H9 (cell line): Measurements from ENCODE around the gene CAPN5. TPM values are rescaled to one million over a fixed set of nuclear protein-coding genes. Genes with fewer than 3 reads are reported as not detected.

Experiments
- DNase-seq: peaks from one replicate; pipeline ENCODE4 v3.0.0-alpha.2; 2017
- H2AFZ ChIP-seq: one replicate; pipeline ENCODE4 v1.6.1; 2013; ENCODE audit warnings: mild to moderate bottlenecking, low read length, control low read depth, moderate library complexity
- H2AK5ac ChIP-seq: 2 replicates; pipeline ENCODE4 v1.6.1; 2013; ENCODE audit warnings: low read length, control low read depth, mixed read lengths; ENCODE audit not compliant: insufficient read length
- H2BK120ac ChIP-seq: one replicate; pipeline ENCODE4 v1.6.1; 2013; ENCODE audit warnings: low read depth, mild to moderate bottlenecking, low read length, control low read depth, inconsistent platforms; ENCODE audit not compliant: poor library complexity, severe bottlenecking
- H2BK12ac ChIP-seq: 2 replicates; pipeline ENCODE4 v1.6.1; 2013; ENCODE audit warnings: low read length, control low read depth, mixed read lengths, low read depth; ENCODE audit not compliant: insufficient read length
- H2BK15ac ChIP-seq: 2 replicates; pipeline ENCODE4 v1.6.1; 2013; ENCODE audit warnings: low read depth, low read length, control low read depth
- H2BK20ac ChIP-seq: one replicate; pipeline ENCODE4 v1.6.1; 2013; ENCODE audit warnings: low read depth, mild to moderate bottlenecking, low read length, control low read depth, inconsistent platforms; ENCODE audit not compliant: poor library complexity, severe bottlenecking
- H2BK5ac ChIP-seq: 2 replicates; pipeline ENCODE4 v1.6.1; 2013; ENCODE audit warnings: low read length, control low read depth, mixed read lengths; ENCODE audit not compliant: insufficient read length
- H3K14ac ChIP-seq: 2 replicates; pipeline ENCODE4 v1.6.1; 2013; ENCODE audit warnings: low read length, control low read depth; ENCODE audit not compliant: insufficient read depth
- H3K18ac ChIP-seq: 2 replicates; pipeline ENCODE4 v1.6.1; 2013; ENCODE audit warnings: low read depth, mild to moderate bottlenecking, mixed read lengths, low read length, control low read depth; ENCODE audit not compliant: insufficient read length
- H3K23ac ChIP-seq: 2 replicates; pipeline ENCODE4 v1.6.1; 2013; ENCODE audit warnings: low read length, control low read depth, mixed read lengths, low read depth; ENCODE audit not compliant: insufficient read length
- H3K23me2 ChIP-seq: 2 replicates; pipeline ENCODE4 v1.6.1; 2013; ENCODE audit warnings: low read depth, mild to moderate bottlenecking, mixed read lengths, low read length, control low read depth; ENCODE audit not compliant: insufficient read length, poor library complexity, severe bottlenecking
- H3K27ac ChIP-seq: 2 replicates; pipeline ENCODE4 v1.5.1; 2013; ENCODE audit warnings: low read length, control low read depth, mixed read lengths, low read depth; ENCODE audit not compliant: insufficient read length
- H3K27me3 ChIP-seq: 2 replicates; pipeline ENCODE4 v1.6.1; 2013; ENCODE audit warnings: low read length, control low read depth, inconsistent platforms; ENCODE audit not compliant: insufficient read depth
- H3K4ac ChIP-seq: 2 replicates; pipeline ENCODE4 v1.6.1; 2013; ENCODE audit warnings: low read depth, mild to moderate bottlenecking, control low read depth, inconsistent platforms, low read length, moderate library complexity
- H3K4me1 ChIP-seq: 2 replicates; pipeline ENCODE4 v1.6.1; 2013; ENCODE audit warnings: low read length, control low read depth, inconsistent platforms; ENCODE audit not compliant: insufficient read depth
- H3K4me2 ChIP-seq: 2 replicates; pipeline ENCODE4 v1.6.1; 2013; ENCODE audit warnings: low read length, control low read depth, mixed read lengths; ENCODE audit not compliant: insufficient read length, insufficient read depth
- H3K56ac ChIP-seq: 2 replicates; pipeline ENCODE4 v1.6.1; 2013; ENCODE audit warnings: low read depth, mild to moderate bottlenecking, mixed read lengths, low read length, control low read depth; ENCODE audit not compliant: insufficient read length
- H3K79me1 ChIP-seq: 2 replicates; pipeline ENCODE4 v1.6.1; 2013; ENCODE audit warnings: low read depth, mild to moderate bottlenecking, moderate library complexity, low read length, control low read depth, inconsistent platforms; ENCODE audit not compliant: insufficient read depth, poor library complexity, severe bottlenecking
- H3K79me2 ChIP-seq: 2 replicates; pipeline ENCODE4 v1.6.1; 2013; ENCODE audit warnings: low read length, control low read depth, inconsistent platforms; ENCODE audit not compliant: insufficient read depth
- H3K9ac ChIP-seq: 2 replicates; pipeline ENCODE4 v1.6.1; 2013; ENCODE audit warnings: low read length, control low read depth, mixed read lengths; ENCODE audit not compliant: insufficient read length; ENCODE audit errors: extremely low read depth
- H3K9me3 ChIP-seq: one replicate; pipeline ENCODE4 v1.6.1; 2013; ENCODE audit warnings: low read depth, low read length, inconsistent platforms; ENCODE audit not compliant: control insufficient read depth
- H3T11ph ChIP-seq: one replicate; pipeline ENCODE4 v1.6.1; 2013; ENCODE audit warnings: mild to moderate bottlenecking, low read length, control low read depth, inconsistent platforms
- H4K20me1 ChIP-seq: one replicate; pipeline ENCODE4 v1.6.1; 2013; ENCODE audit not compliant: control insufficient read depth, insufficient read length, insufficient read depth
- H4K5ac ChIP-seq: 2 replicates; pipeline ENCODE4 v1.6.1; 2013; ENCODE audit warnings: low read depth, mild to moderate bottlenecking, mixed read lengths, low read length, control low read depth; ENCODE audit not compliant: insufficient read length
- H4K8ac ChIP-seq: replicated peaks from 2 replicates; pipeline ENCODE4 v1.6.1; 2013; ENCODE audit warnings: low read length, control low read depth, mixed read lengths, low read depth; ENCODE audit not compliant: insufficient read length
- H4K91ac ChIP-seq: 2 replicates; pipeline ENCODE4 v1.6.1; 2013; ENCODE audit warnings: low read depth, mild to moderate bottlenecking, moderate library complexity, mixed read lengths, low read length, control low read depth; ENCODE audit not compliant: insufficient read length
- H3K27ac Mint-ChIP-seq, 3 experiments: 2 replicates in 2 of 3; 3 replicates in 1 of 3; pipeline ENCODE4 v1.8.0; 2020 to 2021; ENCODE audit warnings: mixed read lengths in 3 of 3, mild to moderate bottlenecking in 1 of 3, moderate library complexity in 1 of 3
- H3K27me3 Mint-ChIP-seq: 2 replicates; pipeline ENCODE4 v1.8.0; 2021; ENCODE audit warnings: low read depth, mild to moderate bottlenecking, moderate library complexity, mixed read lengths
- H3K36me3 Mint-ChIP-seq, 3 experiments: 2 replicates in 2 of 3; 3 replicates in 1 of 3; pipeline ENCODE4 v1.8.0; 2020 to 2021; ENCODE audit warnings: low read depth in 3 of 3, mixed read lengths in 3 of 3; ENCODE audit not compliant: insufficient read depth in 1 of 3
- H3K4me1 Mint-ChIP-seq, 2 experiments: 2 replicates each; pipeline ENCODE4 v1.8.0; 2020; ENCODE audit warnings: mixed read lengths in 2 of 2
- H3K4me3 Mint-ChIP-seq, 2 experiments: 2 replicates in 1 of 2; 3 replicates in 1 of 2; pipeline ENCODE4 v1.8.0; 2020 to 2021; ENCODE audit warnings: mild to moderate bottlenecking in 2 of 2, mixed read lengths in 2 of 2, moderate library complexity in 1 of 2
- H3K9me3 Mint-ChIP-seq, 2 experiments: 2 replicates in 1 of 2; 3 replicates in 1 of 2; pipeline ENCODE4 v1.8.0; 2020; ENCODE audit warnings: mild to moderate bottlenecking in 2 of 2, mixed read lengths in 2 of 2, moderate library complexity in 1 of 2
- CTCF ChIP-seq: fragments of 200-600 bp; sonication (generic); conservative IDR thresholded peaks from 3 replicates; pipeline ENCODE4 v1.8.0; 2021; ENCODE audit warnings: antibody characterized with exemption, mild to moderate bottlenecking
- WGBS: extraction: QIAGEN DNeasy Blood & Tissue Kit; methylation state at CpG from one replicate; pipeline ENCODE4 v1.1.7; 2013; ENCODE audit warnings: missing lambda C conversion rate, low lambda C conversion rate, mixed read lengths; ENCODE audit not compliant: insufficient read length; ENCODE audit errors: extremely low coverage; 5-methylcytosine and 5-hydroxymethylcytosine counted together
- total RNA-seq: library from RNA; stranded (reverse); gene quantifications from 2 replicates; pipeline ENCODE4 v1.2.1, GENCODE V29; 2021

CAPN5 gene
- total RNA-seq, 1 experiment from 2014 or later: 16.7 TPM

DNA sequence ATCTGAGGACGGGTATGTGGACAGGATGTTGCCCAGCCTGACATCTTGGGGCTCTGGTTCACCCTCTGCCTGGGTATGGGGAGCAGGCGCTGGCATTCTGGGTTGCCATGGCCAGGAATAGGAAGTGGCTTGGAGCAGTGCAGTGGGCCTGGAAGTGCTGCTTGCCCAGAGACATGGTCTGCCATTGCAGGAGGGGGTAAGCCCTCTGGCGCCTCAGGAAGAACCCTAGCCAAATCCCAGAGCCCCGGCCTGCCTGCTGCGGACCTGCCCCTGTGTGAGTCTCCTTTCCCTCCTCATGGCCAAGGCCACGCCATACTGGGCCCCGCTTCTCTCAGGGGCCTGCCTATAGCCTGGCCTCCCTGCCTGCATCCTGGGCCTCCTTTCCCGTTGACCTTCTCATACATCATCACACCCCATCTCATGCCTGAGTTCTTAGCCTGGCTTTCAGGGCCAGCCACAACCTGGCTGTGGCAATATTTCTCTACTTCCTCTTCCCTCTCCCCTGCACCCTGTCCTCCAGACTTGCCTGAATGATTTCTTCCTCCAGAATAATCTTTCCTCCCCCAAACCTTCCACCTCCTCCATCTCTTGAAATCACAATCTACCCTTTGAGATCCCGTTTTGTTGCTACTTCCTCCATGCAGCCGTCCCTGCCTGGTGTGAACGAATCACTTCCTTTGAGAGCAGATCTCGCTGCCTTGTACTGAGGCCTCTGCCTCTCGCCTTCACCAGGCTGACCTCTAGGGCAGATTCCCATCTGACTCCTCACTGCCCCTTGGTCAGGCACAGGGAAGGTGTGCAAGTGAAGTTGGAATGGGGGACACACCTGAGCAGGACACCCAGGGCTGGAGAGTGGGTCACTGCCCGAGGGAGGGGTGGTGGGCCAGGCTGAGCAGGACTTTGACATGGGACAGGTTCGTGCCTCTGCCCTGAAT, 5.2 kb downstream of the CAPN5 start:
- no peak overlapping the region for H4K8ac ChIP-seq
- Mint-ChIP-seq H3K9me3 (no peaks in the 10 kb centered on the region), H3K27me3 (peaks cover 6% of the 10 kb centered on the region), H3K4me1 (peaks cover 15 to 17% of the 10 kb centered on the region in 2 experiments), H3K4me3 (no peak overlapping the region), H3K27ac (peak overlapping the region in 1 of 3 experiments; percentile 20; a peak in 3 of 7 replicates), H3K36me3 (no peaks in the 10 kb centered on the region)
- H3K79me2 ChIP-seq: 0 out of 2 replicates have a peak, but pooled peaks cover 2% of the 10 kb centered on the region
- no peak overlapping the region for H3K56ac ChIP-seq
- TF ChIP-seq CTCF: no peak
- no peak overlapping the region for H3K27ac ChIP-seq
- H3K4ac ChIP-seq: no peak overlapping the region
- no peak overlapping the region for H3K23ac ChIP-seq
- no peak overlapping the region for H4K5ac ChIP-seq
- WGBS: no CpG with 5 or more reads among the region's 15 CpGs
- no peak overlapping the region for H2AFZ ChIP-seq
- H4K20me1 ChIP-seq: no peaks in the 10 kb centered on the region
- H3K4me2 ChIP-seq: no peak overlapping the region
- H2AK5ac ChIP-seq: no peak overlapping the region
- H2BK12ac ChIP-seq: no peak overlapping the region
- H2BK120ac ChIP-seq: no peak overlapping the region
- no peak overlapping the region for H3T11ph ChIP-seq
- no peaks in the 10 kb centered on the region for H3K9me3 ChIP-seq
- H3K9ac ChIP-seq: no peak overlapping the region
- H2BK15ac ChIP-seq: no peak overlapping the region
- no peak overlapping the region for H3K14ac ChIP-seq
- H2BK20ac ChIP-seq: no peak overlapping the region
- no peak overlapping the region for H4K91ac ChIP-seq
- no peaks in the 10 kb centered on the region for H3K79me1 ChIP-seq
- H2BK5ac ChIP-seq: no peak overlapping the region
- H3K4me1 ChIP-seq: no peaks in the 10 kb centered on the region
- H3K18ac ChIP-seq: no peak overlapping the region
- H3K27me3 ChIP-seq: no peaks in the 10 kb centered on the region
- DNase-seq: peak; percentile 24
- peaks cover 3% of the 10 kb centered on the region for H3K23me2 ChIP-seq
